HTR-8/SVneo (cell line): ENCODE data around the gene MACROD1.

Source experiments
- DNase-seq: peaks from one replicate; pipeline ENCODE4 v3.0.0; 2011; ENCODE audit warnings: low spot score, mixed read lengths; ENCODE audit not compliant: insufficient read length
- FAIRE-seq: peaks from 2 replicates; lab custom pipeline; 2011; peaks lifted over from hg19 to GRCh38; lab: Jason Lieb, UNC

Gene MACROD1

GRCh38 chr11:64134963-64135362, 30.9 kb downstream of the MACROD1 start:
- no peak for DNase-seq
- no peak for FAIRE-seq

- FAIRE-seq, result no peak
- DNase-seq, result no peak
Observed at GRCh38 chr11:64132982-64133705, 32.8 kb downstream of the MACROD1 start.

GRCh38 chr11:64132191-64132771, 33.6 kb downstream of the MACROD1 start:
- no peak for FAIRE-seq
- no peak for DNase-seq

- no peak for FAIRE-seq
- DNase-seq, result no peak
Observed at GRCh38 chr11:64131683-64132190, 34.2 kb downstream of the MACROD1 start.

GRCh38 chr11:64130618-64131017, 35.3 kb downstream of the MACROD1 start:
- DNase-seq (no peak), FAIRE-seq (no peak)

GRCh38 chr11:64129403-64129802, 36.5 kb downstream of the MACROD1 start:
- no peak for DNase-seq
- FAIRE-seq, result no peak

GRCh38 chr11:64128255-64129006, 37.5 kb downstream of the MACROD1 start:
- FAIRE-seq, result no peak
- DNase-seq, result no peak

GRCh38 chr11:64127267-64128072, 38.4 kb downstream of the MACROD1 start:
- FAIRE-seq, result no peak
- DNase-seq, result no peak

- no peak for FAIRE-seq
Observed at GRCh38 chr11:64126796-64127195, 39.1 kb downstream of the MACROD1 start.

GRCh38 chr11:64126371-64126770, 39.5 kb downstream of the MACROD1 start:
- DNase-seq, result no peak

More at GRCh38 chr11:64126796-64127195, 39.1 kb downstream of the MACROD1 start:
- DNase-seq, result no peak

GRCh38 chr11:64125676-64126075, 40.2 kb downstream of the MACROD1 start:
- DNase-seq (no peak), FAIRE-seq (no peak)

More at GRCh38 chr11:64126371-64126770, 39.5 kb downstream of the MACROD1 start:
- FAIRE-seq, result no peak

- FAIRE-seq, result no peak
- peak; percentile 44 for DNase-seq
Observed at GRCh38 chr11:64124147-64124546, 41.8 kb downstream of the MACROD1 start.

GRCh38 chr11:64123679-64124078, 42.2 kb downstream of the MACROD1 start:
- DNase-seq, result no peak
- no peak for FAIRE-seq

GRCh38 chr11:64122411-64123410, 43.2 kb downstream of the MACROD1 start:
- no peak for FAIRE-seq
- DNase-seq, result no peak

- FAIRE-seq, result no peak
- DNase-seq, result peak; percentile 39
Observed at GRCh38 chr11:64121663-64122410, 44.1 kb downstream of the MACROD1 start.

GRCh38 chr11:64120951-64121569, 44.9 kb downstream of the MACROD1 start:
- peak; percentile 73 for FAIRE-seq
- DNase-seq, result peak; percentile 71

GRCh38 chr11:64119700-64120099, 46.2 kb downstream of the MACROD1 start:
- FAIRE-seq (no peak), DNase-seq (no peak)
